IMR-90 (cell line): Measurements from ENCODE around the gene NDUFA13. TPM values are rescaled to one million over a fixed set of nuclear protein-coding genes. Genes with fewer than 3 reads are reported as not detected.

Experiments
- ATAC-seq: fragments of 200-7000 bp; cut with Tn5 transposase; 2 replicates; pipeline ENCODE4 v1.9.1; 2020; ENCODE audit warnings: low read depth, mild to moderate bottlenecking, moderate library complexity
- BruUV-seq: library from RNA; stranded (reverse); fragments of 400-500 nt; replicated peaks from 2 replicates; lab custom pipeline; 2021; lab: Mats Ljungman, UMichigan
- CTCF ChIA-PET: fragments of 300-600 bp; formaldehyde crosslinking; extraction: SDS; loops from one replicate; lab custom pipeline; 2021; ENCODE audit warnings: antibody characterized with exemption; lab: Yijun Ruan, JAX
- POLR2A ChIA-PET: fragments of 300-600 bp; sonication (Branson Sonifier 250); formaldehyde crosslinking; loops from one replicate; lab custom pipeline; 2022; ENCODE audit warnings: antibody characterized with exemption; ENCODE audit not compliant: unreplicated experiment; lab: Charles Lee
- DNase-seq: peaks from one replicate; pipeline ENCODE4 v3.0.0; 2013
- H2AFZ ChIP-seq: replicated peaks from 2 replicates; pipeline ENCODE3; 2013; ENCODE audit warnings: low read length, mild to moderate bottlenecking; ENCODE audit not compliant: poor library complexity
- H2AK5ac ChIP-seq: 2 replicates; pipeline ENCODE4 v1.6.1; 2013; ENCODE audit warnings: low read depth, low read length, inconsistent platforms
- H2AK9ac ChIP-seq: replicated peaks from 2 replicates; pipeline ENCODE3; 2013; ENCODE audit warnings: mild to moderate bottlenecking, low read depth, low read length, moderate library complexity; ENCODE audit not compliant: poor library complexity
- H2BK120ac ChIP-seq: 2 replicates; pipeline ENCODE4 v1.6.1; 2013; ENCODE audit warnings: low read depth, low read length, inconsistent platforms
- H2BK15ac ChIP-seq: 3 replicates; pipeline ENCODE4 v1.6.1; 2013; ENCODE audit warnings: low read depth, low read length, inconsistent platforms
- H2BK20ac ChIP-seq: 2 replicates; pipeline ENCODE4 v1.6.1; 2013; ENCODE audit warnings: low read depth, mild to moderate bottlenecking, inconsistent platforms, low read length, moderate library complexity
- H2BK5ac ChIP-seq: 2 replicates; pipeline ENCODE4 v1.6.1; 2013; ENCODE audit warnings: mild to moderate bottlenecking, low read depth, low read length, inconsistent platforms; ENCODE audit not compliant: poor library complexity, severe bottlenecking
- H3K14ac ChIP-seq: replicated peaks from 2 replicates; pipeline ENCODE4 v1.6.1; 2013; ENCODE audit warnings: low read depth, low read length, inconsistent platforms
- H3K18ac ChIP-seq: 2 replicates; pipeline ENCODE4 v1.6.1; 2013; ENCODE audit warnings: low read depth, low read length, control low read depth
- H3K23ac ChIP-seq: 2 replicates; pipeline ENCODE4 v1.6.1; 2013; ENCODE audit warnings: low read depth, low read length, inconsistent platforms
- H3K27ac ChIP-seq: 2 replicates; pipeline ENCODE4 v1.5.1; 2013; ENCODE audit warnings: mild to moderate bottlenecking, control low read depth, low read length; ENCODE audit not compliant: insufficient read depth
- H3K27me3 ChIP-seq: 2 replicates; pipeline ENCODE4 v1.6.1; 2013; ENCODE audit warnings: low read length; ENCODE audit not compliant: control insufficient read depth, insufficient read depth
- H3K36me3 ChIP-seq: 2 replicates; pipeline ENCODE4 v1.6.1; 2013; ENCODE audit warnings: low read length, mixed read lengths; ENCODE audit not compliant: control insufficient read depth, insufficient read depth
- H3K4ac ChIP-seq: 2 replicates; pipeline ENCODE4 v1.6.1; 2013; ENCODE audit warnings: low read depth, low read length, inconsistent platforms
- H3K4me1 ChIP-seq: 2 replicates; pipeline ENCODE4 v1.6.1; 2013; ENCODE audit warnings: low read length, mixed read lengths; ENCODE audit not compliant: control insufficient read depth, insufficient read depth
- H3K4me2 ChIP-seq: 2 replicates; pipeline ENCODE4 v1.6.1; 2013; ENCODE audit warnings: low read depth, mild to moderate bottlenecking, control low read depth, low read length, moderate library complexity
- H3K4me3 ChIP-seq: 2 replicates; pipeline ENCODE4 v1.5.1; 2013; ENCODE audit warnings: low read depth, mild to moderate bottlenecking, control low read depth, low read length, moderate library complexity; ENCODE audit not compliant: insufficient read depth
- H3K56ac ChIP-seq: 2 replicates; pipeline ENCODE4 v1.6.1; 2013; ENCODE audit warnings: low read length, inconsistent platforms; ENCODE audit not compliant: insufficient read depth; ENCODE audit errors: extremely low read depth
- H3K79me1 ChIP-seq, 2 experiments: 2 replicates each; pipeline ENCODE4 v1.6.1; 2013; ENCODE audit warnings: low read length in 2 of 2, inconsistent platforms in 1 of 2, low read depth in 1 of 2
- H3K9ac ChIP-seq: 2 replicates; pipeline ENCODE4 v1.6.1; 2013; ENCODE audit warnings: low read depth, low read length, control low read depth
- H3K9me1 ChIP-seq: 2 replicates; pipeline ENCODE4 v1.6.1; 2013; ENCODE audit warnings: low read length, inconsistent platforms; ENCODE audit not compliant: insufficient read depth
- H3K9me3 ChIP-seq: 2 replicates; pipeline ENCODE4 v1.6.1; 2013; ENCODE audit warnings: low read length; ENCODE audit not compliant: control insufficient read depth, insufficient read depth
- H4K20me1 ChIP-seq: 2 replicates; pipeline ENCODE4 v1.6.1; 2013; ENCODE audit warnings: low read length, inconsistent platforms; ENCODE audit not compliant: insufficient read depth
- H4K5ac ChIP-seq: 2 replicates; pipeline ENCODE4 v1.6.1; 2013; ENCODE audit warnings: mild to moderate bottlenecking, low read depth, low read length, control low read depth
- H4K8ac ChIP-seq, 2 experiments: 2 replicates each; pipeline ENCODE4 v1.6.1; 2013; ENCODE audit warnings: low read depth in 2 of 2, low read length in 2 of 2, control low read depth in 1 of 2, inconsistent platforms in 1 of 2
- H4K91ac ChIP-seq: 2 replicates; pipeline ENCODE4 v1.6.1; 2013; ENCODE audit warnings: low read depth, low read length, inconsistent platforms; ENCODE audit not compliant: insufficient read depth
- CEBPB ChIP-seq: IDR thresholded peaks from 2 replicates; pipeline ENCODE4 v1.6.1; 2012; ENCODE audit warnings: low read depth, low read length, improper control_type of control experiment
- MAFK ChIP-seq: IDR thresholded peaks from 2 replicates; pipeline ENCODE4 v1.6.1; 2012; ENCODE audit warnings: low read depth, low read length, improper control_type of control experiment
- SMC3 ChIP-seq: fragments of 150-350 bp; IDR thresholded peaks from 2 replicates; pipeline ENCODE4 v1.6.1; 2016; ENCODE audit warnings: low read depth, mild to moderate bottlenecking, antibody characterized with exemption, low read length, moderate library complexity
- WGBS, 2 experiments: methylation state at CpG; one replicate each; pipeline versions ENCODE4 v1.1.5 to v1.1.7; 2013; ENCODE audit warnings: missing lambda C conversion rate in 2 of 2; ENCODE audit not compliant: insufficient read length in 1 of 2; ENCODE audit errors: extremely low coverage in 2 of 2; 5-methylcytosine and 5-hydroxymethylcytosine counted together
- dilution Hi-C: fragments of 300-500 bp; cut with HindIII; formaldehyde crosslinking; loops from one replicate; pipeline ENCODE4 v1.14.3; 2018; ENCODE audit warnings: low sequenced_read_pairs; ENCODE audit not compliant: unreplicated experiment
- in situ Hi-C: fragments of 300-500 bp; cut with MboI; formaldehyde crosslinking; loops from 3 replicates; pipeline ENCODE4 v1.14.3; 2019; ENCODE audit warnings: low sequenced_read_pairs, inconsistent platforms, mixed read lengths
- intact Hi-C: fragments of 100-400 bp; cut with micrococcal nuclease; formaldehyde crosslinking; loops from 2 replicates; pipeline ENCODE4 v1.10.0; 2022
- polyA plus RNA-seq, 3 experiments: library from polyadenylated mRNA; depleted of rRNA; stranded (reverse); fragments of >200 nt; gene quantifications; 2 replicates each; pipeline ENCODE4 v1.2.3, GENCODE V29; 2012; ENCODE audit warnings: low replicate concordance in 1 of 3
- total RNA-seq: library from RNA; depleted of rRNA; stranded (reverse); fragments of >200 nt; gene quantifications from 2 replicates; pipeline ENCODE4 v1.2.3, GENCODE V29; 2012
- TF ChIP-seq, protein P1 (sequence below): conservative IDR thresholded peaks from 2 replicates; pipeline ENCODE4 v1.5.1; 2012; ENCODE audit warnings: mild to moderate bottlenecking, low read depth, low read length, improper control_type of control experiment

The NDUFA13 gene
- total and polyA plus RNA-seq, 2 of the 4 experiments (the other 2 are of a cell fraction) = 30.6 to 667 TPM

DNA sequence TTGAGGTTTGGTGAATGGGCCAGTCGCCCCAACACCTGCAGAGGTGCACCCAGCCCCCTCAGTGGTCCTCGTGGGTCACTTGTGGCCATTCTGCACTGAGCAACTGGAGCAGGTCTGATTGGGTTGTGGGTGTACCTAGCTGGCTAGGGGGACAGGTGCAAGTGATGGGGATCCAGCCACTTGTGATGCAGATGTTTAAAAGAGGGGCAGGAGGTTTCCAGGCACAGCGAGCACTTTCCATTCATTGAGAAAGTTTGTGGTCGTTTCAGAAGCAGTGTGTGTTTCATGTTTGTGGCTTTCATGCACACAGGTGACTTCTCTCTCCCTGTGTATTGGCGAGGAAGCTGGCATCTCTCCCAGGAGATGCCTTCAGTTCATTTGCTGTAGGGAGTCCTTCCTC lies 35.3 kb upstream of the NDUFA13 start:
- no peak overlapping the region for H3K9ac ChIP-seq
- POLR2A ChIA-PET = no interaction called here
- no peak overlapping the region for H4K91ac ChIP-seq
- DNase-seq (no peak), ATAC-seq (no peak)
- H3K4me1 ChIP-seq = peaks cover 17% of the 10 kb centered on the region
- no peak overlapping the region for H3K18ac ChIP-seq
- H3K4me2 ChIP-seq = no peak overlapping the region
- CTCF ChIA-PET = no interaction called here
- H3K56ac ChIP-seq = no peak overlapping the region
- no peak overlapping the region for H3K23ac ChIP-seq
- TF ChIP-seq, protein P1, sequence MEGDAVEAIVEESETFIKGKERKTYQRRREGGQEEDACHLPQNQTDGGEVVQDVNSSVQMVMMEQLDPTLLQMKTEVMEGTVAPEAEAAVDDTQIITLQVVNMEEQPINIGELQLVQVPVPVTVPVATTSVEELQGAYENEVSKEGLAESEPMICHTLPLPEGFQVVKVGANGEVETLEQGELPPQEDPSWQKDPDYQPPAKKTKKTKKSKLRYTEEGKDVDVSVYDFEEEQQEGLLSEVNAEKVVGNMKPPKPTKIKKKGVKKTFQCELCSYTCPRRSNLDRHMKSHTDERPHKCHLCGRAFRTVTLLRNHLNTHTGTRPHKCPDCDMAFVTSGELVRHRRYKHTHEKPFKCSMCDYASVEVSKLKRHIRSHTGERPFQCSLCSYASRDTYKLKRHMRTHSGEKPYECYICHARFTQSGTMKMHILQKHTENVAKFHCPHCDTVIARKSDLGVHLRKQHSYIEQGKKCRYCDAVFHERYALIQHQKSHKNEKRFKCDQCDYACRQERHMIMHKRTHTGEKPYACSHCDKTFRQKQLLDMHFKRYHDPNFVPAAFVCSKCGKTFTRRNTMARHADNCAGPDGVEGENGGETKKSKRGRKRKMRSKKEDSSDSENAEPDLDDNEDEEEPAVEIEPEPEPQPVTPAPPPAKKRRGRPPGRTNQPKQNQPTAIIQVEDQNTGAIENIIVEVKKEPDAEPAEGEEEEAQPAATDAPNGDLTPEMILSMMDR = no peak
- TF ChIP-seq CEBPB = no peak
- no peak for TF ChIP-seq MAFK
- no peak for TF ChIP-seq SMC3
- no peak overlapping the region for H3K4me3 ChIP-seq
- H4K5ac ChIP-seq = no peak overlapping the region
- no peak overlapping the region for H2BK15ac ChIP-seq
- H2BK20ac ChIP-seq = no peak overlapping the region
- H3K9me3 ChIP-seq = no peaks in the 10 kb centered on the region
- H3K9me1 ChIP-seq = peaks cover 12% of the 10 kb centered on the region
- no peaks in the 10 kb centered on the region for H3K27me3 ChIP-seq
- no peak overlapping the region for H2BK120ac ChIP-seq
- H2AK9ac ChIP-seq = no peak overlapping the region
- in situ Hi-C loops (no loop called here), intact Hi-C loops (no loop called here), dilution Hi-C loops (no loop called here)
- BruUV-seq = no TSS peak
- peaks cover 24 to 91% of the 10 kb centered on the region in 2 experiments for H3K79me1 ChIP-seq
- no peak overlapping the region for H3K14ac ChIP-seq
- no peak overlapping the region for H2BK5ac ChIP-seq
- H3K4ac ChIP-seq = no peak overlapping the region
- no peak overlapping the region for H4K8ac ChIP-seq
- no peak overlapping the region for H2AK5ac ChIP-seq
- H2AFZ ChIP-seq = no peak overlapping the region
- H3K36me3 ChIP-seq = peaks cover 4% of the 10 kb centered on the region; the same call in 1 of the 2 replicates
- WGBS, 2 experiments = no CpG with 5 or more reads among the region's 5 CpGs
- peaks cover 34% of the 10 kb centered on the region for H4K20me1 ChIP-seq
- no peak overlapping the region for H3K27ac ChIP-seq
